Liver (tissue), 9 donors: ENCODE results near the gene SOX18. TPM values are rescaled to one million over a fixed set of nuclear protein-coding genes. Genes with fewer than 3 reads are reported as not detected.

Experiments
- DNase-seq: peaks from one replicate; pipeline ENCODE4 v3.0.0-alpha.2; 2017; ENCODE audit warnings: low spot score
- H3K27ac ChIP-seq, 2 donors: one replicate each; pipeline ENCODE4 v1.7.0; 2013; ENCODE audit warnings: inconsistent platforms in 2 of 2, low read length in 2 of 2, control low read depth in 1 of 2, low read depth in 1 of 2, mild to moderate bottlenecking in 1 of 2
- H3K27me3 ChIP-seq, 4 donors: one replicate each; pipeline versions ENCODE4 v1.6.1 to v1.7.0; 2013; ENCODE audit warnings: low read length in 3 of 4, inconsistent platforms in 1 of 4, mild to moderate bottlenecking in 1 of 4, moderate library complexity in 1 of 4; ENCODE audit not compliant: control insufficient read depth in 4 of 4, insufficient read depth in 4 of 4
- H3K36me3 ChIP-seq, 4 donors: one replicate each; pipeline versions ENCODE4 v1.6.1 to v1.7.0; 2013; ENCODE audit warnings: low read length in 3 of 4, mild to moderate bottlenecking in 3 of 4, low read depth in 1 of 4, moderate library complexity in 1 of 4; ENCODE audit not compliant: control insufficient read depth in 4 of 4, insufficient read depth in 3 of 4
- H3K4me1 ChIP-seq, 4 donors: one replicate each; pipeline versions ENCODE4 v1.6.1 to v1.7.0; 2013; ENCODE audit warnings: low read length in 3 of 4, mild to moderate bottlenecking in 3 of 4, moderate library complexity in 1 of 4; ENCODE audit not compliant: control insufficient read depth in 4 of 4, insufficient read depth in 4 of 4
- H3K4me3 ChIP-seq, 3 donors: one replicate each; pipeline versions ENCODE4 v1.6.1 to v1.7.0; 2013; ENCODE audit warnings: low read length in 3 of 3, control low read depth in 1 of 3, low read depth in 1 of 3, mild to moderate bottlenecking in 1 of 3
- H3K9ac ChIP-seq, 2 donors: one replicate each; pipeline ENCODE4 v1.7.0; 2013; ENCODE audit warnings: low read length in 2 of 2, mild to moderate bottlenecking in 2 of 2, moderate library complexity in 2 of 2, control low read depth in 1 of 2, low read depth in 1 of 2
- H3K9me3 ChIP-seq, 4 donors: one replicate each; pipeline versions ENCODE4 v1.6.1 to v1.7.0; 2013; ENCODE audit warnings: low read length in 3 of 4; ENCODE audit not compliant: control insufficient read depth in 4 of 4
- EGR1 ChIP-seq, 2 donors: IDR thresholded peaks; 2 replicates each; pipeline ENCODE4 v1.6.1; 2016 to 2018; ENCODE audit warnings: antibody characterized with exemption in 2 of 2, low read depth in 2 of 2
- FOXA1 ChIP-seq: IDR thresholded peaks from 2 replicates; pipeline ENCODE4 v1.6.1; 2016; ENCODE audit warnings: antibody characterized with exemption
- FOXA2 ChIP-seq: IDR thresholded peaks from 2 replicates; pipeline ENCODE4 v1.6.1; 2016; ENCODE audit warnings: antibody characterized with exemption
- GABPA ChIP-seq, 2 donors: IDR thresholded peaks in 1 of 2; conservative IDR thresholded peaks in 1 of 2; 2 replicates each; pipeline ENCODE4 v1.6.1; 2016; ENCODE audit warnings: antibody characterized with exemption in 2 of 2, mild to moderate bottlenecking in 1 of 2, moderate library complexity in 1 of 2
- HNF4A ChIP-seq, 2 donors: conservative IDR thresholded peaks; 2 replicates each; pipeline ENCODE4 v1.6.1; 2016; ENCODE audit warnings: antibody characterized with exemption in 2 of 2, mild to moderate bottlenecking in 2 of 2
- JUND ChIP-seq, 2 donors: IDR thresholded peaks; 2 replicates each; pipeline ENCODE4 v1.6.1; 2016; ENCODE audit warnings: antibody characterized with exemption in 2 of 2
- NR2F2 ChIP-seq: IDR thresholded peaks from 2 replicates; pipeline ENCODE4 v1.6.1; 2016; ENCODE audit warnings: antibody characterized with exemption
- RAD21 ChIP-seq, 2 donors: IDR thresholded peaks; 2 replicates each; pipeline ENCODE4 v1.6.1; 2016; ENCODE audit warnings: antibody characterized with exemption in 2 of 2, mild to moderate bottlenecking in 2 of 2
- SP1 ChIP-seq: IDR thresholded peaks from 2 replicates; pipeline ENCODE4 v1.6.1; 2018; ENCODE audit warnings: antibody characterized with exemption, mild to moderate bottlenecking
- WGBS: extraction: QIAGEN DNeasy Blood & Tissue Kit; methylation state at CpG from one replicate; pipeline ENCODE4 v1.1.7; 2013; 5-methylcytosine and 5-hydroxymethylcytosine counted together
- polyA plus RNA-seq, 2 donors: library from polyadenylated mRNA; stranded (reverse) in 1 of 2; unstranded in 1 of 2; fragments of 200-250 nt in 1 of 2; fragments of >200 nt in 1 of 2; fragmentation: Nextera tagmentation in 1 of 2; extraction: Ambion mirVana in 1 of 2; gene quantifications; one replicate each; pipeline versions ENCODE4 v1.2.1 to v1.2.3, GENCODE V29; 2013 to 2015
- total RNA-seq, 2 donors: library from RNA; depleted of rRNA; stranded (reverse); fragments of >200 nt; gene quantifications; one replicate each; pipeline ENCODE4 v1.2.3, GENCODE V29; 2014
- TF ChIP-seq, protein P1 (sequence below): IDR thresholded peaks from 2 replicates; pipeline ENCODE4 v1.6.1; 2016; ENCODE audit warnings: antibody characterized with exemption, mild to moderate bottlenecking
- TF ChIP-seq, protein P2 (sequence below): IDR thresholded peaks from 2 replicates; pipeline ENCODE4 v1.6.1; 2016; ENCODE audit warnings: antibody characterized with exemption
- TF ChIP-seq, protein P3 (sequence below): IDR thresholded peaks from 2 replicates; pipeline ENCODE4 v1.6.1; 2016; ENCODE audit warnings: antibody characterized with exemption
- TF ChIP-seq, protein P4 (sequence below): fragments of 150-350 bp; IDR thresholded peaks from 2 replicates; pipeline ENCODE4 v1.5.1; 2017; ENCODE audit warnings: improper control_type of control experiment, low read depth, low read length; ENCODE audit not compliant: missing input control
- donor health status: healthy.
- donor health status: healthy.
- donor health status: healthy.
- donor health status: healthy.
- donor health status: healthy.

SOX18 gene
- total and polyA plus RNA-seq, 4 donors, result 1.1 to 5.8 (median 2.6) TPM

DNA sequence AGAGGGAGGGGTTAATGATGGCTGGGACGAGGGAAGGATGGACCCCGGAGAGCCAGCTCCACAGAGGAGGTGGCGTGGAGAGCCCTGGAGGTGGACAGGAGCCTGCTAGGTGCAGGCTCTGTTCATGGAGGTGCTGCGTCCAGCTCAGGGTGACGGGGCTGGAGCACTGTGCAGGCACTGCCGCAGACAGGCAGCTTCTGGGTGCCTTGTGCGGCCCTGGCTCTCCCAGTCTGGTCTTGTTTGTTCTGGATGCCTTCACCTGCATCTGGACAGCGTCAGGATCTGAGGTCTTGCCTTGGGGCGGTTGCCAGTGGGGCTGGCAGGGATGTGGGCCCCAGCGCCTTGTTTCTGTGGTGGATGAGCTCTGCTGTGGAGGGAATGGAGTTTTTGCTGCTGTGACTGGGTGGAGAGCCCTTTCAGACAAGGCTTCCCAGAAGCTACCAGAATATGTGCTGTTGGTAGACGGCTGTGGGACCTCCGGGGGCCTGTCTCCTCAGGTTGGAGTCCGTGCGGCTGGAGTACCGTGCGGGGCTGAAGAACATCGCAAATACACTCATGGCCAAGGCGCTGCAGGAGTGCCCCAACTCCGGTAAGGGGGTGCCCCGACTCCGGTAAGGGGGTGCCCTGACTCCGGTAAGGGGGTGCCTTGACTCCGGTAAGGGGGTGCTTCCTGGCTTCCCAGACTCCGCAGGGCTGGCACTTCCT lies 21.3 kb downstream of the SOX18 start:
- no peaks in the 10 kb centered on the region for H3K27me3 ChIP-seq
- no peak overlapping the region for H3K9ac ChIP-seq
- no peaks in the 10 kb centered on the region for H3K9me3 ChIP-seq
- no peak overlapping the region for H3K27ac ChIP-seq
- TF ChIP-seq, protein P1, sequence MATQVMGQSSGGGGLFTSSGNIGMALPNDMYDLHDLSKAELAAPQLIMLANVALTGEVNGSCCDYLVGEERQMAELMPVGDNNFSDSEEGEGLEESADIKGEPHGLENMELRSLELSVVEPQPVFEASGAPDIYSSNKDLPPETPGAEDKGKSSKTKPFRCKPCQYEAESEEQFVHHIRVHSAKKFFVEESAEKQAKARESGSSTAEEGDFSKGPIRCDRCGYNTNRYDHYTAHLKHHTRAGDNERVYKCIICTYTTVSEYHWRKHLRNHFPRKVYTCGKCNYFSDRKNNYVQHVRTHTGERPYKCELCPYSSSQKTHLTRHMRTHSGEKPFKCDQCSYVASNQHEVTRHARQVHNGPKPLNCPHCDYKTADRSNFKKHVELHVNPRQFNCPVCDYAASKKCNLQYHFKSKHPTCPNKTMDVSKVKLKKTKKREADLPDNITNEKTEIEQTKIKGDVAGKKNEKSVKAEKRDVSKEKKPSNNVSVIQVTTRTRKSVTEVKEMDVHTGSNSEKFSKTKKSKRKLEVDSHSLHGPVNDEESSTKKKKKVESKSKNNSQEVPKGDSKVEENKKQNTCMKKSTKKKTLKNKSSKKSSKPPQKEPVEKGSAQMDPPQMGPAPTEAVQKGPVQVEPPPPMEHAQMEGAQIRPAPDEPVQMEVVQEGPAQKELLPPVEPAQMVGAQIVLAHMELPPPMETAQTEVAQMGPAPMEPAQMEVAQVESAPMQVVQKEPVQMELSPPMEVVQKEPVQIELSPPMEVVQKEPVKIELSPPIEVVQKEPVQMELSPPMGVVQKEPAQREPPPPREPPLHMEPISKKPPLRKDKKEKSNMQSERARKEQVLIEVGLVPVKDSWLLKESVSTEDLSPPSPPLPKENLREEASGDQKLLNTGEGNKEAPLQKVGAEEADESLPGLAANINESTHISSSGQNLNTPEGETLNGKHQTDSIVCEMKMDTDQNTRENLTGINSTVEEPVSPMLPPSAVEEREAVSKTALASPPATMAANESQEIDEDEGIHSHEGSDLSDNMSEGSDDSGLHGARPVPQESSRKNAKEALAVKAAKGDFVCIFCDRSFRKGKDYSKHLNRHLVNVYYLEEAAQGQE, result no peak
- TF ChIP-seq GABPA (IDR thresholded peaks at IDR 0.05 in 1 of 2, conservative IDR thresholded peaks at IDR 0.05 in 1 of 2), result no peak
- no peak for TF ChIP-seq FOXA2
- TF ChIP-seq, protein P2, sequence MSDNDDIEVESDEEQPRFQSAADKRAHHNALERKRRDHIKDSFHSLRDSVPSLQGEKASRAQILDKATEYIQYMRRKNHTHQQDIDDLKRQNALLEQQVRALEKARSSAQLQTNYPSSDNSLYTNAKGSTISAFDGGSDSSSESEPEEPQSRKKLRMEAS, result no peak
- no peak for TF ChIP-seq SP1
- no peak for TF ChIP-seq HNF4A (conservative IDR thresholded peaks at IDR 0.05)
- TF ChIP-seq RAD21 (IDR thresholded peaks at IDR 0.05), result no peak
- TF ChIP-seq FOXA1, result no peak
- 94% methylated on average over 24 of the region's 24 CpGs for WGBS
- peaks cover 18 to 69% (median 31%) of the 10 kb centered on the region in 4 donors for H3K36me3 ChIP-seq
- peaks cover 11 to 27% (median 23%) of the 10 kb centered on the region in 4 donors for H3K4me1 ChIP-seq
- H3K4me3 ChIP-seq, result no peak overlapping the region
- no peak for DNase-seq

DNA sequence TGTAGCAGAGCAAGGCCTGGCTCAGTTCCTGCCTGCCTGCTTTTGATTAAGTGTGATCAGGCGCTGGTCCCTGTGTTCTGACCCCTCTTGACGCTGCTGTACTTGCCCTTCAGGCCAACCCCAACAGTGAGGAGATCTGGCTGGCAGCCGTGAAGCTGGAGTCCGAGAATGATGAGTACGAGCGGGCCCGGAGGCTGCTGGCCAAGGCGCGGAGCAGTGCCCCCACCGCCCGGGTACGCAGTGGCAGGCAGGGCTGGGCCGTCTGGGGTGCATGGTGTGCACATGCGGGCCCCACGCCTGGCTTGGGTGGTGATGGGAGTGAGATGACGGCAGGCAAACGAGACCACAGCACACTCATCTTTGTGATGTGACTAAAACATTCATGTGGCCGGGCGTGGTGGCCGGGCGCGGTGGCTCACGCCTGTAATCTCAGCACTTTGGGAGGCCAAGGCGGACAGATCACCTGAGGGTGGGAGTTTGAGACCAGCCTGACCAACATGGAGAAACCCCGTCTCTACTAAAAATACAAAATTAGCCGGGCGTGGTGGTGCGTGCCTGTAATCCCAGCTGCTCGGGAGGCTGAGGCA lies 23.5 kb downstream of the SOX18 start:
- DNase-seq, result no peak
- Histone ChIP-seq H3K9me3 (no peaks in the 10 kb centered on the region), H3K27ac (no peak overlapping the region), H3K36me3 (peaks cover 13 to 60% (median 28%) of the 10 kb centered on the region in 4 donors), H3K27me3 (no peaks in the 10 kb centered on the region), H3K4me1 (peaks cover 15 to 34% (median 27%) of the 10 kb centered on the region in 4 donors), H3K4me3 (no peak overlapping the region), H3K9ac (no peak overlapping the region)
- TF ChIP-seq, protein P3, sequence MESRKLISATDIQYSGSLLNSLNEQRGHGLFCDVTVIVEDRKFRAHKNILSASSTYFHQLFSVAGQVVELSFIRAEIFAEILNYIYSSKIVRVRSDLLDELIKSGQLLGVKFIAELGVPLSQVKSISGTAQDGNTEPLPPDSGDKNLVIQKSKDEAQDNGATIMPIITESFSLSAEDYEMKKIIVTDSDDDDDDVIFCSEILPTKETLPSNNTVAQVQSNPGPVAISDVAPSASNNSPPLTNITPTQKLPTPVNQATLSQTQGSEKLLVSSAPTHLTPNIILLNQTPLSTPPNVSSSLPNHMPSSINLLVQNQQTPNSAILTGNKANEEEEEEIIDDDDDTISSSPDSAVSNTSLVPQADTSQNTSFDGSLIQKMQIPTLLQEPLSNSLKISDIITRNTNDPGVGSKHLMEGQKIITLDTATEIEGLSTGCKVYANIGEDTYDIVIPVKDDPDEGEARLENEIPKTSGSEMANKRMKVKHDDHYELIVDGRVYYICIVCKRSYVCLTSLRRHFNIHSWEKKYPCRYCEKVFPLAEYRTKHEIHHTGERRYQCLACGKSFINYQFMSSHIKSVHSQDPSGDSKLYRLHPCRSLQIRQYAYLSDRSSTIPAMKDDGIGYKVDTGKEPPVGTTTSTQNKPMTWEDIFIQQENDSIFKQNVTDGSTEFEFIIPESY, result no peak
- TF ChIP-seq, protein P4, sequence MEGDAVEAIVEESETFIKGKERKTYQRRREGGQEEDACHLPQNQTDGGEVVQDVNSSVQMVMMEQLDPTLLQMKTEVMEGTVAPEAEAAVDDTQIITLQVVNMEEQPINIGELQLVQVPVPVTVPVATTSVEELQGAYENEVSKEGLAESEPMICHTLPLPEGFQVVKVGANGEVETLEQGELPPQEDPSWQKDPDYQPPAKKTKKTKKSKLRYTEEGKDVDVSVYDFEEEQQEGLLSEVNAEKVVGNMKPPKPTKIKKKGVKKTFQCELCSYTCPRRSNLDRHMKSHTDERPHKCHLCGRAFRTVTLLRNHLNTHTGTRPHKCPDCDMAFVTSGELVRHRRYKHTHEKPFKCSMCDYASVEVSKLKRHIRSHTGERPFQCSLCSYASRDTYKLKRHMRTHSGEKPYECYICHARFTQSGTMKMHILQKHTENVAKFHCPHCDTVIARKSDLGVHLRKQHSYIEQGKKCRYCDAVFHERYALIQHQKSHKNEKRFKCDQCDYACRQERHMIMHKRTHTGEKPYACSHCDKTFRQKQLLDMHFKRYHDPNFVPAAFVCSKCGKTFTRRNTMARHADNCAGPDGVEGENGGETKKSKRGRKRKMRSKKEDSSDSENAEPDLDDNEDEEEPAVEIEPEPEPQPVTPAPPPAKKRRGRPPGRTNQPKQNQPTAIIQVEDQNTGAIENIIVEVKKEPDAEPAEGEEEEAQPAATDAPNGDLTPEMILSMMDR, result no peak
- TF ChIP-seq NR2F2 (no peak), EGR1 (IDR thresholded peaks at IDR 0.05; ENCODE audit: low read depth in 2 of 2) (no peak), HNF4A (conservative IDR thresholded peaks at IDR 0.05) (no peak), JUND (IDR thresholded peaks at IDR 0.05) (no peak)
- TF ChIP-seq, protein P1, result no peak
- WGBS, result 94% methylated on average over 29 of the region's 29 CpGs
